Measurements from ENCODE around the gene SHROOM4. TPM values are rescaled to one million over a fixed set of nuclear protein-coding genes. Genes with fewer than 3 reads are reported as not detected.

Gene SHROOM4
- total RNA-seq, 1 experiment from 2014 or later = 0.13 TPM

DNA sequence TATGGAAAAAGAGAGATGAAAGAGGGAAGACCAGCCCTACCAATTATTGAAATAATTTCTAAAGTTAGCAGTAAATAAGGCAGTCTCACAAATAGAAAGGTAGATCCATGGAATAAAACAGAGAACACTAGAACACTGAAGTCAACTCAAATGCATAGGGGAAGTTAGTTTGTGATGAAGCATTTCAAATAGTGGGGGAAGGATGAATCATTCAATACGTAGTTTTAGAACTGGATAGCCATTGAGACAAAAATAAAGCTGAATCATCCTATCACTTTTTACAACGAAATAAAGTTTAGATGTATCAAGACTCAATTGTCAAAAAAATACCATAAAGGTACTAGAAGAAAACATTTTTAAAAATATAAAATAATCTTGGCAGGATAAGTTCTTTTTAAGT lies 200.1 kb downstream of the SHROOM4 start:
- Histone ChIP-seq H3K9me3 (ENCODE audit: control insufficient read depth, insufficient read depth, low read depth, low read length) (no peaks in the 10 kb centered on the region), H3K27ac (ENCODE audit: low read length) (no peak overlapping the region), H3K4me1 (ENCODE audit: control insufficient read depth, insufficient read depth, low read length) (no peaks in the 10 kb centered on the region), H3K4me3 (ENCODE audit: low read depth in 2 of 2, low read length in 2 of 2) (no peak overlapping the region), H3K36me3 (ENCODE audit: control insufficient read depth, insufficient read depth, low read length) (no peaks in the 10 kb centered on the region), H3K27me3 (ENCODE audit: control insufficient read depth, insufficient read depth, low read length) (no peaks in the 10 kb centered on the region)
- in situ Hi-C loops (cut with HindIII; ENCODE audit: low pct_unique_long_range_greater_than_20kb, low sequenced_read_pairs) = no loop called here
- ATAC-seq (no peak), DNase-seq (ENCODE audit: low read depth, low spot score) (no peak)
- no peak for TF ChIP-seq TCF7L2 (IDR thresholded peaks at IDR 0.05; ENCODE audit: low read depth, low read length)
- no peak for TF ChIP-seq SIN3A (IDR thresholded peaks at IDR 0.05; ENCODE audit: borderline replicate concordance, insufficient read depth, low read depth, low read length)
- TF ChIP-seq REST (IDR thresholded peaks at IDR 0.05; ENCODE audit: insufficient read depth in 1 of 2, low read depth in 2 of 2, low read length in 1 of 2) = no peak
- TF ChIP-seq CTCF (IDR thresholded peaks at IDR 0.05) = no peak
- no peak for TF ChIP-seq POLR2AphosphoS5 (IDR thresholded peaks at IDR 0.05; ENCODE audit: low read depth, low read length)
- intact Hi-C loops (cut with micrococcal nuclease; ENCODE audit: unreplicated experiment) = no loop called here
- ChIA-PET CTCF (no interaction called here), POLR2A (no interaction called here)
- no TSS peak for BruUV-seq (replicated peaks)

- ChIA-PET POLR2A (no interaction called here), CTCF (no interaction called here)
- no TSS peak for BruUV-seq (replicated peaks)
- no peaks in the 10 kb centered on the region for H3K36me3 ChIP-seq (ENCODE audit: control insufficient read depth, insufficient read depth, low read length)
- DNase-seq (ENCODE audit: low read depth, low spot score) (no peak), ATAC-seq (no peak)
- no peaks in the 10 kb centered on the region for H3K4me1 ChIP-seq (ENCODE audit: control insufficient read depth, insufficient read depth, low read length)
- in situ Hi-C loops (cut with HindIII; ENCODE audit: low pct_unique_long_range_greater_than_20kb, low sequenced_read_pairs) (no loop called here), intact Hi-C loops (cut with micrococcal nuclease; ENCODE audit: unreplicated experiment) (no loop called here)
- no peak overlapping the region for H3K4me3 ChIP-seq (ENCODE audit: low read depth in 2 of 2, low read length in 2 of 2)
- no peaks in the 10 kb centered on the region for H3K27me3 ChIP-seq (ENCODE audit: control insufficient read depth, insufficient read depth, low read length)
- no peaks in the 10 kb centered on the region for H3K9me3 ChIP-seq (ENCODE audit: control insufficient read depth, insufficient read depth, low read depth, low read length)
- TF ChIP-seq REST (IDR thresholded peaks at IDR 0.05; ENCODE audit: insufficient read depth in 1 of 2, low read depth in 2 of 2, low read length in 1 of 2) (no peak), CTCF (IDR thresholded peaks at IDR 0.05) (no peak), POLR2AphosphoS5 (IDR thresholded peaks at IDR 0.05; ENCODE audit: low read depth, low read length) (no peak), TCF7L2 (IDR thresholded peaks at IDR 0.05; ENCODE audit: low read depth, low read length) (no peak), SIN3A (IDR thresholded peaks at IDR 0.05; ENCODE audit: borderline replicate concordance, insufficient read depth, low read depth, low read length) (no peak)
- H3K27ac ChIP-seq (ENCODE audit: low read length) = no peak overlapping the region
These were observed 204.2 kb downstream of the SHROOM4 start for GRCh38 chrX:50609796-50610195.

All from Panc1 (cell line).